ENCODE data around the gene PCED1A. TPM values are rescaled to one million over a fixed set of nuclear protein-coding genes. Genes with fewer than 3 reads are reported as not detected.

Gene PCED1A
- total and polyA plus RNA-seq, 2 of the 8 experiments (the other 6 are each of a cell fraction or from before 2014, with no cell fraction given) = 13.4 to 18.9 TPM

DNA sequence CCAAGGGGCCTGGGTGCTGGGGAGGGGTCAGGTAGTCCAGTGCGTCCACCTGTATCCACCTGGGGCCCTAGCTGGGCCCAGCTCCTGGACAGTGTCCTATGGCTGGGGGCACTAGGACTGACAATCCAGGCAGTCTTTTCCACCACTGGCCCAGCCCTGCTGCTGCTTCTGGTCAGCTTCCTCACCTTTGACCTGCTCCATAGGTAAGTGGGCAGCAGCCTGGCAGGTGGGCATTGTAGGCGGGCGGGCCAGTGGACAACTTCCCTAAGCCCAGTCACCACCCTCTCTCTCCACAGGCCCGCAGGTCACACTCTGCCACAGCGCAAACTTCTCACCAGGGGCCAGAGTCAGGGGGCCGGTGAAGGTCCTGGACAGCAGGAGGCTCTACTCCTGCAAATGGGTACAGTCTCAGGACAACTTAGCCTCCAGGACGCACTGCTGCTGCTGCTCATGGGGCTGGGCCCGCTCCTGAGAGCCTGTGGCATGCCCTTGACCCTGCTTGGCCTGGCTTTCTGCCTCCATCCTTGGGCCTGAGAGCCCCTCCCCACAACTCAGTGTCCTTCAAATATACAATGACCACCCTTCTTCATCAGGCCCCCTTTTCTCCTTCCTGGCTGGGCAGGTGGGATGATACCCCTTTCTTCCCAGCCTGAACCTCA, 25.1 kb downstream of the PCED1A start (continued):
- TF ChIP-seq NRF1 (IDR thresholded peaks at IDR 0.05; ENCODE audit: low read depth, low read length) = no peak
- no peak for TF ChIP-seq EGR1 (IDR thresholded peaks at IDR 0.05; ENCODE audit: borderline replicate concordance, low read depth, low read length)
- TF ChIP-seq, protein P1, sequence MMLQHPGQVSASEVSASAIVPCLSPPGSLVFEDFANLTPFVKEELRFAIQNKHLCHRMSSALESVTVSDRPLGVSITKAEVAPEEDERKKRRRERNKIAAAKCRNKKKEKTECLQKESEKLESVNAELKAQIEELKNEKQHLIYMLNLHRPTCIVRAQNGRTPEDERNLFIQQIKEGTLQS (IDR thresholded peaks at IDR 0.05; ENCODE audit: insufficient read depth, low read depth, low read length) = no peak

Data from H1 (cell line).